ENCODE data around the gene VPS13D.

DNA sequence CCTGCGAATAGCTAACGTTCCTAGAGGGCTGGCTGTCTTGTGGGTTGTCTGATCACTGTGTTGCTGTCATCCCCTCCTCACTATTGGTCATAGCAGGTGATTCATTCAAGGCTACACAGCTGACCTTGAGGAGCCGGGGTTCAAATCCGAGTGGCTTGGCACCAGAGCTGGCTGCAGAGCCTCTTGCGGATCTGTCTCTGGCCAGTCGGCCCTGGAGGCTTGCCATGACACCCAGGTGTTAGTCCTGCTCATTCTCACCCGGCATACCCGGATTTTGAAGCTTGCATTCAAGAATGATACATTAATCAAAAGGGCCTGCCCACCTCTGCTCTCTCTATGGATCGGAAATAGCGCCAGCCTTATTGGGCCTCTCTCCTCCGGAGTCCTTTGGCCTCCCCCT is 277.8 kb downstream of the VPS13D start:
- TF ChIP-seq CTCF (IDR thresholded peaks at IDR 0.05 in 4 of 5, conservative IDR thresholded peaks at IDR 0.05 in 1 of 5) (no peak), POLR2A (IDR thresholded peaks at IDR 0.05) (no peak)
